ENCODE measurements around the gene LAMA5.

The LAMA5 gene

DNA sequence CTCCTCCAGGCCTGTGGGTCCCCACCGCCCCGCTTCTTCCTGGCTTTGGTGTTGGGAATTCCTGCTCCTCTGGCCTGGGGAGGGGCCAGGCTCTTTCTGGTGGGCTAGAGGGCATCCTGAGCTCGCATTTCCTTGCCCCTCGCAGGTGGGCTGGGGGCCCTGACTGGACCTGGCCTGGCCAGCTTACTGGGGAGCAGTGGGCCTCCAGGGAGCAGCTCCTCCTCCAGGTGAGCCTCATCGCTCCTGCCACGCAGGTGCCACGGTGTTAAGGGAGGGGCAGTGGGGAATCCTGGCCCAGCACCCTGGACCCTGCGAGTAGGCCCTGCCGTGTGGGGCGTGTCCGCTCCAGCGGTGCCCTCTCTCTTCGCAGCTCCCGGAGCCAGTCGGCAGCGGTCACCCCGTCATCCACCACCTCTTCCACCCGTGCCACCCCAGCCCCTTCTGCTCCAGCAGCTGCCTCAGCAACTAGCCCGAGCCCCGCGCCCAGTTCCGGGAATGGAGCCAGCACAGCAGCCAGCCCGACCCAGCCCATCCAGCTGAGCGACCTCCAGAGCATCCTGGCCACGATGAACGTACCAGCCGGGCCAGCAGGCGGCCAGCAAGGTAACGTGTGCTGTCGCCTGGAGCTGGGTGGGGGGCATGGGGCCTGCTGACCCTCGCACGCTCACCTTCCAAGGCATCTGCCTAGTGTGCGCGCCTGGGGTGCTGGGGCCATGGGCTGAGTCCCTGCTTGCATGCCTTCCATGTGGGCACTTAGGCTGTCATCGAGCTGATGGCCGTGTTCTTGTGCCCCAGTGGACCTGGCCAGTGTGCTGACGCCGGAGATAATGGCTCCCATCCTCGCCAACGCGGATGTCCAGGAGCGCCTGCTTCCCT lies 59.6 kb downstream of the LAMA5 start:
- H3K36me3 ChIP-seq (ENCODE audit: insufficient read depth), result peaks cover 23% of the 10 kb centered on the region; the same call in 1 of the 2 replicates
- H3K4me3 ChIP-seq (IDR thresholded peaks at IDR 0.05; ENCODE audit: insufficient read depth, low read depth, low read length), result no peak overlapping the region
- no peaks in the 10 kb centered on the region for H3K27me3 ChIP-seq (ENCODE audit: insufficient read depth, low read depth)
- H3K79me2 ChIP-seq (ENCODE audit: insufficient read depth, low read depth), result peaks cover 38% of the 10 kb centered on the region
- H3K4me2 ChIP-seq, result no peak overlapping the region
- no peak overlapping the region for H2AFZ ChIP-seq (ENCODE audit: low read depth)
- TF ChIP-seq, protein P1, sequence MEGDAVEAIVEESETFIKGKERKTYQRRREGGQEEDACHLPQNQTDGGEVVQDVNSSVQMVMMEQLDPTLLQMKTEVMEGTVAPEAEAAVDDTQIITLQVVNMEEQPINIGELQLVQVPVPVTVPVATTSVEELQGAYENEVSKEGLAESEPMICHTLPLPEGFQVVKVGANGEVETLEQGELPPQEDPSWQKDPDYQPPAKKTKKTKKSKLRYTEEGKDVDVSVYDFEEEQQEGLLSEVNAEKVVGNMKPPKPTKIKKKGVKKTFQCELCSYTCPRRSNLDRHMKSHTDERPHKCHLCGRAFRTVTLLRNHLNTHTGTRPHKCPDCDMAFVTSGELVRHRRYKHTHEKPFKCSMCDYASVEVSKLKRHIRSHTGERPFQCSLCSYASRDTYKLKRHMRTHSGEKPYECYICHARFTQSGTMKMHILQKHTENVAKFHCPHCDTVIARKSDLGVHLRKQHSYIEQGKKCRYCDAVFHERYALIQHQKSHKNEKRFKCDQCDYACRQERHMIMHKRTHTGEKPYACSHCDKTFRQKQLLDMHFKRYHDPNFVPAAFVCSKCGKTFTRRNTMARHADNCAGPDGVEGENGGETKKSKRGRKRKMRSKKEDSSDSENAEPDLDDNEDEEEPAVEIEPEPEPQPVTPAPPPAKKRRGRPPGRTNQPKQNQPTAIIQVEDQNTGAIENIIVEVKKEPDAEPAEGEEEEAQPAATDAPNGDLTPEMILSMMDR (conservative IDR thresholded peaks at IDR 0.05; ENCODE audit: low read depth, low read length), result no peak
- H3K9ac ChIP-seq, result no peak overlapping the region
- peaks cover 22% of the 10 kb centered on the region for H4K20me1 ChIP-seq (ENCODE audit: insufficient read depth)
- peaks cover 15% of the 10 kb centered on the region for H3K4me1 ChIP-seq (ENCODE audit: low read depth, poor library complexity, severe bottlenecking)
- H3K27ac ChIP-seq, result no peak overlapping the region

DNA sequence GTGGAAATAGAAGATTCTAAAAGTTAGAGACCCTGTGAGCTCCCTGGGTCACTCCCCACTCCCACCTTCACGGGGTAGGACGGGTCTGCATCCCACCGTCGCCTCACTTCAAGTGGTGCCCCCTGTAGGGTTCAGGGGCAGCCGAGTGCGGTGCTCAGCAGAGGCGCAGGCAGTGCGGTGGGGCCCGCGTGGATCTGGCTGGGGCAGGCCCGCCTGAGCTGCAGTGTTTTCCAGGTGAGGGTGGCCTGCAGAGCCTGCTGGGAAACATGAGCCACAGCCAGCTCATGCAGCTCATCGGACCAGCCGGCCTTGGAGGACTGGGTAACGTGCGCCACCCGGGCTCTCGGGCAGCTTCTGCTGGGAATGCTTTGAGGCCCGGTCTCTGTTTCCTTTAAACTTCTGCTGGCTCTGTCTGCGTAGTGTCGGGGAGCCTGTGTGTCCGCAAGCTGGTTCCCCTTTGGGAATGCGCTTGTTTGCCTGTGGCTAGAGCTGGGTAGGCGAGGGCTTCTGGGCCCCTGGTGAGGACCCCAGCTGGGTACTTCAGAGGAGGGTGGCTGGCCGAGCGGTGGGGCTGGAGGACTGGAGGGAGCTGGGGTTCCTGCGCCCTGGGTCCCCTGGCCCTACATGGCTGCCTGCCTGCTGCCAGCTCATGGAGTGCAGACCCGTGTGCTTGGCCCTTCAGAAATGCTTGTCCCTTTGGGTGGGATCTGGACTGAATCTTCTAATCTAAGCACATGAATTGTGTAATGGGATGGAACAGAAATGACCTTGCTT lies 60.5 kb downstream of the LAMA5 start:
- Histone ChIP-seq H3K4me3 (IDR thresholded peaks at IDR 0.05; ENCODE audit: insufficient read depth, low read depth, low read length) (no peak overlapping the region), H3K27me3 (ENCODE audit: insufficient read depth, low read depth) (no peaks in the 10 kb centered on the region), H3K36me3 (ENCODE audit: insufficient read depth) (peaks cover 23% of the 10 kb centered on the region; the same call in 1 of the 2 replicates), H4K20me1 (ENCODE audit: insufficient read depth) (peaks cover 22% of the 10 kb centered on the region), H3K79me2 (ENCODE audit: insufficient read depth, low read depth) (peaks cover 38% of the 10 kb centered on the region), H3K4me2 (no peak overlapping the region), H3K4me1 (ENCODE audit: low read depth, poor library complexity, severe bottlenecking) (peaks cover 15% of the 10 kb centered on the region), H3K27ac (no peak overlapping the region), H3K9ac (no peak overlapping the region), H2AFZ (ENCODE audit: low read depth) (no peak overlapping the region)
- TF ChIP-seq, protein P1 (conservative IDR thresholded peaks at IDR 0.05; ENCODE audit: low read depth, low read length), result no peak

DNA sequence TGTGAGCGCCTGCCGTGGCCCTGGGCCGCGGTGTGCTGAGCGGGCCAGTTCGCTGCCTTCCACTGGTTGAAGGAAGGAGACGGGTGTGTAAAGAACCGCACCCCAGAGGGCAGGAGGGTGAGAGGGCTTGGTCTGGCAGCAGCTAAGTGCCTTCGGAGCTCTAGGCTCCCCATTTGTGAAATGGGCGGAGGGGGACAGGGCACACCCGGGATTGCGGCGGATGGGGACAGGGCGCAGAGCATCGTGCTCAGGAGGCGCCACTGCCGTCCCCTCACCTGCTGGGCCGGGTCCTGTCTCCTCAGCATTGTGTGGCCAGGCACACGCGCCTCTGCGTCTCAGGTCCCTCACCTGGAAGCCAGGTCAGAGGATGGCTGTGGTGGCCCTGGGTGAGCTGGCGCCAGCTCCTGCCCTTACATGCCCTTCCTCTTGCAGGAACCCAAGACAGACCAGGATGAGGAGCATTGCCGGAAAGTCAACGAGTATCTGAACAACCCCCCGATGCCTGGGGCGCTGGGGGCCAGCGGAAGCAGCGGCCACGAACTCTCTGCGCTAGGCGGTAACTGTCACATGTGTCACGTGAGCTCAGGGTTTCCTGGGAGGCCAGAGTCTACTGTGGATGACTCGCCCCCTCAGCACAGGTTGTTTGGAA lies 61.2 kb downstream of the LAMA5 start:
- no peak overlapping the region for H3K27ac ChIP-seq
- H4K20me1 ChIP-seq (ENCODE audit: insufficient read depth), result peaks cover 22% of the 10 kb centered on the region
- H3K79me2 ChIP-seq (ENCODE audit: insufficient read depth, low read depth), result peaks cover 38% of the 10 kb centered on the region
- H3K4me2 ChIP-seq, result no peak overlapping the region
- TF ChIP-seq, protein P1 (conservative IDR thresholded peaks at IDR 0.05; ENCODE audit: low read depth, low read length), result no peak
- H2AFZ ChIP-seq (ENCODE audit: low read depth), result no peak overlapping the region
- peaks cover 23% of the 10 kb centered on the region; the same call in 1 of the 2 replicates for H3K36me3 ChIP-seq (ENCODE audit: insufficient read depth)
- no peak overlapping the region for H3K9ac ChIP-seq
- peaks cover 15% of the 10 kb centered on the region for H3K4me1 ChIP-seq (ENCODE audit: low read depth, poor library complexity, severe bottlenecking)
- H3K27me3 ChIP-seq (ENCODE audit: insufficient read depth, low read depth), result no peaks in the 10 kb centered on the region
- H3K4me3 ChIP-seq (IDR thresholded peaks at IDR 0.05; ENCODE audit: insufficient read depth, low read depth, low read length), result no peak overlapping the region

DNA sequence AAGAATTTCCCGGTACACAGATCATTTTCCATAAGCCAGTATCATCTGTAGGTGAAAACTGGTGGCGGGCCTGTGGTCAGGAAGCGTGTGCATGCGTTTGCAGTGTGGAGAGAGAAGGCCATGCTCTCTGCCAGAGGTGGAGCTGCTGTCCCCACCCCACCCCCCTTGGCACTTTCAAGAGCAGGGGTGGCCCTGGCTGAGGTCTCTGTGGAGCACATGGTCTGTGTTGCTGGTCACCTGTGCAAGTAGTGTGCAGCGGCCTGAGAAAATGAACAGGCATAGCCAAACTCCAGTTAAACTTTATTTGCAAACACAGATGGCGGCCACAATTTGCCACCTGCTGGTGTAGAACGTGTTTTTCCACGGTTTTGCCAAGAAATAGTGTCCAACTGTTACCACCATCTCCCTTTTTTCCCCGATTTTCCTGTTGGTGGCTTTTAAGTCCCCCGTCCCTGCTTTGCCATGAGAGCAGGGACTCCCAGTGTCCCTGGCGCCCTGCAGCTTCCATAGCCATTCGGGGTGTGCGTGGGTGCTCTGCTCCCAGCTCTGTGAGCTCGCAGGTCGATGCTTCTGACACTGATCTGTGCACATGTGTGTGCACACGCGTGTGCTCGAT lies 61.9 kb downstream of the LAMA5 start:
- H4K20me1 ChIP-seq (ENCODE audit: insufficient read depth), result peaks cover 22% of the 10 kb centered on the region
- H3K9ac ChIP-seq, result no peak overlapping the region
- TF ChIP-seq, protein P1 (conservative IDR thresholded peaks at IDR 0.05; ENCODE audit: low read depth, low read length), result no peak
- peaks cover 38% of the 10 kb centered on the region for H3K79me2 ChIP-seq (ENCODE audit: insufficient read depth, low read depth)
- no peak overlapping the region for H3K4me3 ChIP-seq (IDR thresholded peaks at IDR 0.05; ENCODE audit: insufficient read depth, low read depth, low read length)
- peaks cover 15% of the 10 kb centered on the region for H3K4me1 ChIP-seq (ENCODE audit: low read depth, poor library complexity, severe bottlenecking)
- H3K27me3 ChIP-seq (ENCODE audit: insufficient read depth, low read depth), result no peaks in the 10 kb centered on the region
- no peak overlapping the region for H2AFZ ChIP-seq (ENCODE audit: low read depth)
- H3K4me2 ChIP-seq, result peak overlapping the region; percentile 99; the same call in 1 of the 2 replicates
- peaks cover 23% of the 10 kb centered on the region; the same call in 1 of the 2 replicates for H3K36me3 ChIP-seq (ENCODE audit: insufficient read depth)
- no peak overlapping the region for H3K27ac ChIP-seq
